ENCODE data around the gene ZFP90.

ZFP90 gene

DNA sequence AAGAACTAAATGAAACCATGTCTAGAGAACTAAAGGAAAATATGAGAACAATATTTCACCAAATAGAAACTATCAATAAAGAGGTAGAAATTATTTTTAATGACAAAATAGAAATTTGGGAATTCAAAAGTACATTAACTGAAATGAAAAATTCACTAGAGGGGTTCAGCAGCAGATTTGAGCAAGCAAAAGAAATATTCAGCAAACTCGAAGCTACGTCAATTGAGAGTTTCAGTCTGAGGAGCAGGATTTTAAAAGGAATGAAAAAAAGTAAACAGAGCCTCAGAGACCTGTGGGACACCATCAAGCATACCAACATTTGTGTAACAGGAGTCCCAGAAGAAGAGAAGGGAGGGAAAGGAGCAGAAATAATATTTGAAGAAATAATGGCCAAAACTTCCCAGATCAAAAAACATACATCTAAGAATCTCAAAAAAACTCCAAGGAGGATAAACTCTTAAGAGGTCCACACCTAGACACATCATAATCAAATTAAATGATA is 38.3 kb downstream of the ZFP90 start:
- no peak for DNase-seq (ENCODE audit: low read depth in 3 of 3)

GRCh38 chr16:68590201-68590994 is 51.3 kb downstream of the ZFP90 start:
- DNase-seq (ENCODE audit: low read depth in 3 of 3): peak; percentile 22 to 72 (median 46)

DNA sequence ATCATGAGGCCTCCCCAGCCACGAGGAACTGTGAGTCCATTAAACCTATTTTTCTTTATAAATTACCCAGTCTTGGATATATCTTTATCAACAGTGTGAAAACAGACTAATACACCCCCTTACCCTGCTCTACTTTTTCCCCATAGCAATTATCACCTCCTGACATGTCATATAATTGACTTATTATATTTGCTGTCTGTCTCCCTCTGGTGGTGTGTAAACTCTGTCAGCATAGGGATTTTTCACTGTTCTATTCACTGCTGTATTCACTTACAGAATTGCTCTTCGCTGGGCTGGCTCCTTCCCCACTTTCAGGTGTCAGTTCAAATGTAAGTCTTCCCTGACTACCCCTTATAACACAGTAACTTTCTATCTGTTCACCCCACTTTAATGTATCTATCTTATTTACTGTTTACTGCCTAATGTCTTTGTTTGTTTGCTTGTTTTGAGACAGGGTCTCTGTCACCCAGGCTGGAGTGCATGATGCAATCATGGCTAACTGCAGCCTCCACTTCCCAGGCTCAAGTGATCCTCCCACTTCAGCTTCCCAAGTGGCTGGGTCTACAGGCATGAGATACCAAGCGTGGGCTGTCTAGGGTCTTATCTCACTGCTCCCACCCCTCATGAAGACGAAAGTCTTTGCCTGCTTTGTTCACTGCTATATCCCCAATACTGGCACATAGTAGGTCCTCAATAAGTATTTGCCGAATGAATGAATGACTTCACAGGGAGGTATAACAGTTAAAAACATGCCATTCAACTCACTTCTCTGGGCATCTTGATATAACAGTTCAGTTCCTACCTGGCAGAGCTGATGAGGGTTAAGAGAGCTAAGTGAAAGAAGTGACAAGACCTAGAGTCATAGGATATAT is 53.6 kb downstream of the ZFP90 start:
- no peak for DNase-seq (ENCODE audit: low read depth in 3 of 3)

- no peak for DNase-seq (ENCODE audit: low read depth in 3 of 3)
Measured at GRCh38 chr16:68596266-68596665, 57.2 kb downstream of the ZFP90 start.

DNA sequence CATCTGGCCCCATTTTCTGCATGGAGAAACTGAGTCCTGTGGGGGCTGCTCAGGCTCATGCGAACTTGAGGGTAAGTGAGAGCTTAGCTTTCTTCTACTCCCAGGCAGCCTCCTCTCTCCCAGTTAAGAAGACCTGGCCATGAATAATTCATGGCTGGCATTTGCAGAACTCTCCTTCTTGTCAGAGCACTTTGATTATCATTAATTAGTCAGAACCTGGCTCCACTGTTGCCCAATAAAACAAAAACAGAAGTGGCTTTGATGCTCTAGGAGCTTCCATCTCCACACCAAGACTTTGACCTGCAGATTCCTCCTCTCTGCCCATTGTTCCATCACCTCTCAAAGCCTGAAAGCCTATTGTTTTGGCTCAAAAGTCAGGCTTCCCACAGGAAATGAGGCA is 60.5 kb downstream of the ZFP90 start:
- DNase-seq (ENCODE audit: low read depth in 3 of 3): no peak

- no peak for DNase-seq (ENCODE audit: low read depth in 3 of 3)
Measured at GRCh38 chr16:68605746-68606145, 66.7 kb downstream of the ZFP90 start.

DNA sequence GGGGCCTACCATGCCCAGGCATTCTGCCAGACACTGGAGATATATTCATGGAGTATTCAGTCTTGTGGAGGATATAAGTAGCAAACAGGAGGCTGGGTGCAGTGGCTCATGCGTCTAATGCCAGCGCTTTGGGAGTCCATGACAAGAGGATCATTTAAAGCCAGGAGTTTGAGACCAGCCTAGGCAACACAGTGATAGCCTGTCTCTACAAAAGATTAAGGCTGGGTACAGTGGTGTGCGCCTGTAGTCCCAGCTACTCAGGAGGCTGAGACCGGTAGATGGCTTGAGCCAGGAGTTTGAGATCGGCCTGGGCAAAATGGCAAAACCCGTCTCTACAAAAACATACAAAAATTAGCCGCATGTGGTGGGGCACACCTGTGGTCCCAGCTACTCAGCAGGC is 68.4 kb downstream of the ZFP90 start:
- DNase-seq (ENCODE audit: low read depth in 3 of 3): no peak

DNA sequence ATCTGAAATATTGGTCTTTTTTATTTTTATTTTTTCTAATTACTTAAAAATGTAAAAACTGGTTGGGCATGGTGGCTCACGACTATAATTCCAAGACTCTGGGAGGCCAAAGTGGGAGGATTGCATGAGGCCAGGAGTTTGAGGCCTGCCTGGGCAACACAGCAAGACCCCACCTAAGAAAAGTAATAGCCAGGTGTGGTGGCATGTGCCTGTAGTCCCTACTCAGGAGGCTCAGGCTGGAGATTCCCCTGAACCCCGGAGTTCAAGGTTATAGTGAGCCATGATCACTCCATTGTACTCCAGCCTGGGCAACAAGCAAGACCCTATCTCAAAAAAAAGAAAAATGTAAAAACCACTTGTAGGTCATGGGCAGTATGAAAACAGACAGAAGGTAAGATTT is 69.2 kb downstream of the ZFP90 start:
- DNase-seq (ENCODE audit: low read depth in 3 of 3): no peak

GRCh38 chr16:68612996-68613395 is 73.9 kb downstream of the ZFP90 start:
- DNase-seq (ENCODE audit: low read depth in 3 of 3): no peak

DNA sequence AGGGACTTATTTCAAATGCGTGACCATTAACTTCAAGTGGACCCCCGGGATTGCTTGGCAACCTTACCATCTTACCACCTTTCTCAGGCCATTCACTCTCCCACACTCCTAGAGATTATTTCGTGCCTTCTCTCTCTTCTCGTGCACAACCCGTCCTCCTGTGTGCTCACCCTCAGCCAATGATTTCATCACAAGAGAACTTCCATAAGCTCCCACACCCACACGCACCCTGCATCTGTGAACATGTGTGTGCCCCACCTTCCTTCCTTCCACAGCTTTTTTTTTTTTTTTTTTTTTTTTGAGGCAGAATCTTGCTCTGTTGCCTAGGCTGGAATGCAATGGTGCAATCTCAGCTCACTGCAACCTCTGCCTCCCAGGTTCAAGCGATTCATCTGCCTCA is 78.6 kb downstream of the ZFP90 start:
- no peak for DNase-seq (ENCODE audit: low read depth in 3 of 3)
